GM12878 (cell line): ENCODE measurements around the gene KCNQ1. TPM values are rescaled to one million over a fixed set of nuclear protein-coding genes. Genes with fewer than 3 reads are reported as not detected.

ENCODE experiments used
- ATAC-seq: fragments of 200-7000 bp; cut with Tn5 transposase; 3 replicates; pipeline ENCODE4 v1.9.1; 2020; ENCODE audit warnings: mild to moderate bottlenecking, moderate library complexity
- BruUV-seq: library from RNA; stranded (reverse); fragments of 400-500 nt; replicated peaks from 2 replicates; lab custom pipeline; 2021; lab: Mats Ljungman, UMichigan
- CTCF ChIA-PET: fragments of 300-600 bp; sonication (Branson Sonifier 250); formaldehyde crosslinking; extraction: SDS; loops from one replicate; lab custom pipeline; 2021; ENCODE audit warnings: inconsistent platforms; lab: Yijun Ruan, JAX
- POLR2A ChIA-PET: fragments of 350-600 bp; formaldehyde crosslinking; extraction: SDS; loops from one replicate; lab custom pipeline; 2021; ENCODE audit warnings: inconsistent platforms; lab: Charles Lee
- RAD21 ChIA-PET: fragments of 300-600 bp; sonication (Branson Sonifier 250); formaldehyde crosslinking; loops from one replicate; lab custom pipeline; 2023; ENCODE audit warnings: antibody characterized with exemption; ENCODE audit not compliant: unreplicated experiment; lab: Charles Lee
- SMC1A ChIA-PET: fragments of 300-600 bp; sonication (Branson Sonifier 250); formaldehyde crosslinking; loops from one replicate; lab custom pipeline; 2023; ENCODE audit not compliant: unreplicated experiment, uncharacterized antibody; lab: Charles Lee
- DNase-seq: peaks from one replicate; pipeline ENCODE4 v3.0.0-alpha.2; 2011; ENCODE audit warnings: low read depth, low spot score
- FAIRE-seq: peaks from 3 replicates; lab custom pipeline; 2011; peaks lifted over from hg19 to GRCh38; lab: Jason Lieb, UNC
- H2AFZ ChIP-seq: 2 replicates; pipeline ENCODE4 v1.6.0; 2011; ENCODE audit warnings: low read depth, low read length, control low read depth; ENCODE audit not compliant: control insufficient read depth
- H3K27ac ChIP-seq: 2 replicates; pipeline ENCODE4 v1.5.1; 2011; ENCODE audit warnings: control low read depth; ENCODE audit not compliant: control insufficient read depth, insufficient read depth
- H3K27me3 ChIP-seq, 2 experiments: replicated peaks in 1 of 2; 2 replicates each; pipeline versions ENCODE4 v1.6.0 to v1.6.1; 2011; ENCODE audit warnings: low read length in 1 of 2; ENCODE audit not compliant: control insufficient read depth in 2 of 2, insufficient read depth in 2 of 2
- H3K36me3 ChIP-seq, 2 experiments: 2 replicates each; pipeline ENCODE4 v1.5.1; 2011; ENCODE audit warnings: low read length in 1 of 2; ENCODE audit not compliant: control insufficient read depth in 2 of 2, insufficient read depth in 2 of 2
- H3K4me1 ChIP-seq: 2 replicates; pipeline ENCODE4 v1.6.1; 2011; ENCODE audit warnings: mild to moderate bottlenecking, low read length, moderate library complexity, mixed read lengths; ENCODE audit not compliant: control insufficient read depth, insufficient read depth
- H3K4me2 ChIP-seq: 2 replicates; pipeline ENCODE4 v1.6.0; 2011; ENCODE audit warnings: control low read depth; ENCODE audit not compliant: control insufficient read depth, insufficient read depth
- H3K4me3 ChIP-seq: fragments of 200-600 bp; sonication (generic); 2 replicates; pipeline ENCODE4 v1.5.1; 2016
- H3K79me2 ChIP-seq: 2 replicates; pipeline ENCODE4 v1.6.0; 2011; ENCODE audit warnings: low read length; ENCODE audit not compliant: control insufficient read depth, insufficient read depth
- H3K9ac ChIP-seq: 2 replicates; pipeline ENCODE4 v1.8.0; 2011; ENCODE audit warnings: low read length, control low read depth, mixed read lengths; ENCODE audit not compliant: control insufficient read depth, insufficient read depth
- H3K9me3 ChIP-seq: replicated peaks from 3 replicates; pipeline ENCODE4 v1.5.1; 2011; ENCODE audit warnings: mild to moderate bottlenecking, low read length; ENCODE audit not compliant: control insufficient read depth, insufficient read depth
- H4K20me1 ChIP-seq: 2 replicates; pipeline ENCODE4 v1.6.0; 2011; ENCODE audit not compliant: control insufficient read depth, insufficient read depth
- ATF7 ChIP-seq: fragments of 450-650 bp; IDR thresholded peaks from 2 replicates; pipeline ENCODE4 v1.6.1; 2016; ENCODE audit warnings: low read depth, mild to moderate bottlenecking
- BHLHE40 ChIP-seq, 2 experiments: fragments of 450-650 bp in 1 of 2; IDR thresholded peaks; 2 replicates each; pipeline ENCODE4 v1.6.1; 2011 to 2017; ENCODE audit warnings: low read depth in 2 of 2, borderline replicate concordance in 1 of 2, improper control_type of control experiment in 1 of 2, low read length in 1 of 2, mild to moderate bottlenecking in 1 of 2
- CBFB ChIP-seq: IDR thresholded peaks from 2 replicates; pipeline ENCODE4 v1.6.1; 2016; ENCODE audit warnings: antibody characterized with exemption, low read depth
- GABPA ChIP-seq: IDR thresholded peaks from 2 replicates; pipeline ENCODE4 v1.6.1; 2014; ENCODE audit warnings: antibody characterized with exemption, low read depth, mild to moderate bottlenecking, inconsistent platforms
- HDAC6 ChIP-seq: fragments of 200-600 bp; sonication (generic); IDR thresholded peaks from one replicate; pipeline ENCODE4 v1.8.0; 2017; ENCODE audit warnings: antibody characterized with exemption; ENCODE audit not compliant: unreplicated experiment
- JUND ChIP-seq: IDR thresholded peaks from 2 replicates; pipeline ENCODE4 v1.6.1; 2012; ENCODE audit warnings: low read depth, mild to moderate bottlenecking, low read length, improper control_type of control experiment, moderate library complexity
- NBN ChIP-seq: fragments of 450-650 bp; IDR thresholded peaks from 2 replicates; pipeline ENCODE4 v1.6.1; 2016
- NR2C2 ChIP-seq: IDR thresholded peaks from 2 replicates; pipeline ENCODE4 v1.6.1; 2011; ENCODE audit warnings: borderline replicate concordance, low read depth; ENCODE audit not compliant: control insufficient read depth, insufficient read length
- PAX8 ChIP-seq: fragments of 450-650 bp; IDR thresholded peaks from 2 replicates; pipeline ENCODE4 v1.6.1; 2017; ENCODE audit warnings: mild to moderate bottlenecking, moderate library complexity
- POU2F2 ChIP-seq: IDR thresholded peaks from 3 replicates; pipeline ENCODE4 v1.6.1; 2011; ENCODE audit warnings: low read depth, mild to moderate bottlenecking, low read length, borderline replicate concordance
- RELA ChIP-seq: fragments of 450-650 bp; IDR thresholded peaks from 2 replicates; pipeline ENCODE4 v1.8.0; 2014; ENCODE audit warnings: borderline replicate concordance; ENCODE audit not compliant: partially characterized antibody
- RUNX3 ChIP-seq: IDR thresholded peaks from 2 replicates; pipeline ENCODE4 v1.6.1; 2012; ENCODE audit warnings: low read length, inconsistent platforms
- SRF ChIP-seq, 2 experiments: IDR thresholded peaks; 2 replicates each; pipeline ENCODE4 v1.6.1; 2011; ENCODE audit warnings: low read depth in 2 of 2, low read length in 2 of 2, mild to moderate bottlenecking in 1 of 2, moderate library complexity in 1 of 2
- SUZ12 ChIP-seq: fragments of 200-600 bp; sonication (generic); IDR thresholded peaks from one replicate; pipeline ENCODE4 v1.6.1; 2018; ENCODE audit warnings: antibody characterized with exemption, mild to moderate bottlenecking; ENCODE audit not compliant: unreplicated experiment
- TARDBP ChIP-seq: IDR thresholded peaks from 2 replicates; pipeline ENCODE4 v1.6.1; 2016; ENCODE audit warnings: borderline replicate concordance
- WGBS: methylation state at CpG from one replicate; pipeline ENCODE4 v1.1.6; 2016; ENCODE audit warnings: low lambda C conversion rate; ENCODE audit not compliant: insufficient replicate concordance, insufficient coverage; ENCODE audit errors: missing lambda C conversion rate; 5-methylcytosine and 5-hydroxymethylcytosine counted together
- in situ Hi-C: fragments of 300-500 bp; cut with MboI; formaldehyde crosslinking; loops from 9 replicates; pipeline ENCODE4 v1.14.3; 2018; ENCODE audit warnings: mixed read lengths
- intact Hi-C: fragments of 100-400 bp; cut with micrococcal nuclease; formaldehyde crosslinking; loops from one replicate; pipeline ENCODE4 v1.14.2; 2022; ENCODE audit not compliant: unreplicated experiment
- polyA plus RNA-seq, 11 experiments: library from polyadenylated mRNA; depleted of rRNA in 4 of 11; unstranded in 6 of 11; stranded (reverse) in 5 of 11; fragments of >200 nt; fragmentation: Nextera tagmentation in 4 of 11; fragmentation: Illumina TruSeq in 1 of 11; extraction: Ambion mirVana in 4 of 11; extraction: Trizol in 1 of 11; gene quantifications; 1 replicate in 1 of 11; 2 replicates in 10 of 11; pipeline versions ENCODE4 v1.2.1 to v1.2.3, GENCODE V29; 2011 to 2016; ENCODE audit warnings: inconsistent platforms in 2 of 11, missing spikeins in 2 of 11, low read depth in 1 of 11
- total RNA-seq, 4 experiments: library from RNA; depleted of rRNA in 3 of 4; stranded (reverse); fragments of >200 nt in 3 of 4; fragmentation: Illumina TruSeq in 1 of 4; extraction: Trizol in 1 of 4; gene quantifications; 2 replicates each; pipeline versions ENCODE4 v1.2.1 to v1.2.3, GENCODE V29; 2013 to 2021
- TF ChIP-seq, protein P1 (sequence below): fragments of 450-650 bp; IDR thresholded peaks from 2 replicates; pipeline ENCODE4 v1.6.1; 2016; ENCODE audit warnings: mild to moderate bottlenecking
- TF ChIP-seq, protein P2 (sequence below): IDR thresholded peaks from 2 replicates; pipeline ENCODE4 v1.6.1; 2011; ENCODE audit warnings: borderline replicate concordance, low read depth, mild to moderate bottlenecking, moderate library complexity, low read length; ENCODE audit not compliant: insufficient read depth, poor library complexity, severe bottlenecking

The KCNQ1 gene
- total and polyA plus RNA-seq, 10 of the 15 experiments (the other 5 are each of a cell fraction or from before 2014, with no cell fraction given): 0.03 to 0.15 (median 0.12) TPM; not detected in 7

GRCh38 chr11:2740275-2740940, 295.6 kb downstream of the KCNQ1 start:
- no peak overlapping the region for H3K27ac ChIP-seq
- WGBS: 42% methylated on average over 17 of the region's 17 CpGs
- no peaks in the 10 kb centered on the region for H3K4me1 ChIP-seq
- no peak for TF ChIP-seq GABPA
- TF ChIP-seq HDAC6: no peak
- no peak for TF ChIP-seq JUND
- no peak for TF ChIP-seq NR2C2
- no peak for TF ChIP-seq ATF7
- no peak for TF ChIP-seq RUNX3
- TF ChIP-seq SRF (IDR thresholded peaks at IDR 0.05; ENCODE audit: low read depth in 2 of 2, low read length in 2 of 2): no peak
- TF ChIP-seq TARDBP: no peak
- no peak overlapping the region for H3K4me2 ChIP-seq
- ChIA-PET RAD21 (no interaction called here), CTCF (no interaction called here), POLR2A (no interaction called here), SMC1A (no interaction called here)
- H3K79me2 ChIP-seq: no peaks in the 10 kb centered on the region
- ATAC-seq (no peak), FAIRE-seq (no peak), DNase-seq (no peak)
- no peak overlapping the region for H2AFZ ChIP-seq
- intact Hi-C loops: no loop called here
- H3K27me3 ChIP-seq: no peaks in the 10 kb centered on the region; a peak in 1 of 4 replicates
- H3K36me3 ChIP-seq: no peaks in the 10 kb centered on the region
- H3K9me3 ChIP-seq: no peaks in the 10 kb centered on the region
- no peaks in the 10 kb centered on the region for H4K20me1 ChIP-seq
- H3K9ac ChIP-seq: no peak overlapping the region
- no peak overlapping the region for H3K4me3 ChIP-seq
- in situ Hi-C loops: no loop called here
- BruUV-seq: no TSS peak

- Histone ChIP-seq H3K79me2 (no peaks in the 10 kb centered on the region), H3K4me1 (no peaks in the 10 kb centered on the region), H3K9me3 (no peaks in the 10 kb centered on the region), H2AFZ (no peak overlapping the region), H3K36me3 (no peaks in the 10 kb centered on the region), H3K4me2 (no peak overlapping the region), H3K9ac (no peak overlapping the region), H3K27me3 (no peaks in the 10 kb centered on the region; a peak in 1 of 4 replicates), H4K20me1 (no peaks in the 10 kb centered on the region), H3K27ac (no peak overlapping the region), H3K4me3 (no peak overlapping the region)
- in situ Hi-C loops (no loop called here), intact Hi-C loops (no loop called here)
- ATAC-seq: no peak
- WGBS: 40% methylated on average over 7 of the region's 7 CpGs
- RAD21 ChIA-PET: no interaction called here
- no TSS peak for BruUV-seq
- POLR2A ChIA-PET: no interaction called here
- FAIRE-seq: no peak
- DNase-seq: no peak
- SMC1A ChIA-PET: no interaction called here
- CTCF ChIA-PET: no interaction called here
- TF ChIP-seq SUZ12: no peak
- TF ChIP-seq NBN: no peak
- no peak for TF ChIP-seq BHLHE40 (IDR thresholded peaks at IDR 0.05; ENCODE audit: borderline replicate concordance in 1 of 2, low read depth in 2 of 2, low read length in 1 of 2)
- no peak for TF ChIP-seq PAX8
- TF ChIP-seq, protein P1, sequence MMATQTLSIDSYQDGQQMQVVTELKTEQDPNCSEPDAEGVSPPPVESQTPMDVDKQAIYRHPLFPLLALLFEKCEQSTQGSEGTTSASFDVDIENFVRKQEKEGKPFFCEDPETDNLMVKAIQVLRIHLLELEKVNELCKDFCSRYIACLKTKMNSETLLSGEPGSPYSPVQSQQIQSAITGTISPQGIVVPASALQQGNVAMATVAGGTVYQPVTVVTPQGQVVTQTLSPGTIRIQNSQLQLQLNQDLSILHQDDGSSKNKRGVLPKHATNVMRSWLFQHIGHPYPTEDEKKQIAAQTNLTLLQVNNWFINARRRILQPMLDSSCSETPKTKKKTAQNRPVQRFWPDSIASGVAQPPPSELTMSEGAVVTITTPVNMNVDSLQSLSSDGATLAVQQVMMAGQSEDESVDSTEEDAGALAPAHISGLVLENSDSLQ: no peak
- TF ChIP-seq RELA: no peak
- no peak for TF ChIP-seq SRF (IDR thresholded peaks at IDR 0.05; ENCODE audit: low read depth in 2 of 2, low read length in 2 of 2)
- TF ChIP-seq, protein P2, sequence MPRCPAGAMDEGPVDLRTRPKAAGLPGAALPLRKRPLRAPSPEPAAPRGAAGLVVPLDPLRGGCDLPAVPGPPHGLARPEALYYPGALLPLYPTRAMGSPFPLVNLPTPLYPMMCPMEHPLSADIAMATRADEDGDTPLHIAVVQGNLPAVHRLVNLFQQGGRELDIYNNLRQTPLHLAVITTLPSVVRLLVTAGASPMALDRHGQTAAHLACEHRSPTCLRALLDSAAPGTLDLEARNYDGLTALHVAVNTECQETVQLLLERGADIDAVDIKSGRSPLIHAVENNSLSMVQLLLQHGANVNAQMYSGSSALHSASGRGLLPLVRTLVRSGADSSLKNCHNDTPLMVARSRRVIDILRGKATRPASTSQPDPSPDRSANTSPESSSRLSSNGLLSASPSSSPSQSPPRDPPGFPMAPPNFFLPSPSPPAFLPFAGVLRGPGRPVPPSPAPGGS: no peak
- no peak for TF ChIP-seq POU2F2
- TF ChIP-seq CBFB: no peak
Measured at GRCh38 chr11:2741006-2741376, 296.2 kb downstream of the KCNQ1 start.
